NCI-H2196 (cell line): ENCODE data around the gene FAM53B.
A peak's percentile ranks its signal among the peaks of the same experiment; 100 is the strongest.

ENCODE experiments used
- DNase-seq: peaks from one replicate; lab custom pipeline; 2025; ENCODE audit not compliant: unreplicated experiment; lab: John Stamatoyannopoulos, UW

Gene FAM53B

GRCh38 chr10:124650820-124651401 is 93.3 kb downstream of the FAM53B start:
- DNase-seq = no peak

- DNase-seq = no peak
Observed at GRCh38 chr10:124650263-124650662, 93.9 kb downstream of the FAM53B start.

- DNase-seq = peak; percentile 33
Observed at GRCh38 chr10:124649214-124649613, 95.0 kb downstream of the FAM53B start.

GRCh38 chr10:124648738-124649137 is 95.4 kb downstream of the FAM53B start:
- DNase-seq = peak; percentile 76

- no peak for DNase-seq
Observed at GRCh38 chr10:124648131-124648475, 96.1 kb downstream of the FAM53B start.

- DNase-seq = no peak
Observed at GRCh38 chr10:124647421-124648130, 96.6 kb downstream of the FAM53B start.

GRCh38 chr10:124646483-124647352 is 97.5 kb downstream of the FAM53B start:
- no peak for DNase-seq

- DNase-seq = no peak
Observed at GRCh38 chr10:124645467-124646095, 98.6 kb downstream of the FAM53B start.

- DNase-seq = no peak
Observed at GRCh38 chr10:124644771-124645415, 99.3 kb downstream of the FAM53B start.

GRCh38 chr10:124644236-124644635 is 99.9 kb downstream of the FAM53B start:
- DNase-seq = no peak

- no peak for DNase-seq
Observed at GRCh38 chr10:124643330-124644009, 100.7 kb downstream of the FAM53B start.

GRCh38 chr10:124642088-124642710 is 102.0 kb downstream of the FAM53B start:
- no peak for DNase-seq

- no peak for DNase-seq
Observed at GRCh38 chr10:124641282-124642087, 102.7 kb downstream of the FAM53B start.

GRCh38 chr10:124640538-124641231 is 103.5 kb downstream of the FAM53B start:
- DNase-seq = no peak

- DNase-seq = no peak
Observed at GRCh38 chr10:124640056-124640455, 104.1 kb downstream of the FAM53B start.

- no peak for DNase-seq
Observed at GRCh38 chr10:124639646-124640045, 104.5 kb downstream of the FAM53B start.

GRCh38 chr10:124639206-124639605 is 105.0 kb downstream of the FAM53B start:
- no peak for DNase-seq

GRCh38 chr10:124637746-124638145 is 106.4 kb downstream of the FAM53B start:
- no peak for DNase-seq
